Panc1 (cell line): Measurements from ENCODE around the gene TRRAP. TPM values are rescaled to one million over a fixed set of nuclear protein-coding genes. Genes with fewer than 3 reads are reported as not detected.

Source experiments
- ATAC-seq: fragments of 200-7000 bp; cut with Tn5 transposase; 2 replicates; pipeline ENCODE4 v1.9.1; 2020; ENCODE audit warnings: mild to moderate bottlenecking, moderate library complexity
- BruUV-seq: library from RNA; stranded (reverse); fragments of 400-500 nt; replicated peaks from 2 replicates; lab custom pipeline; 2021; lab: Mats Ljungman, UMichigan
- CTCF ChIA-PET: fragments of 300-600 bp; sonication (Branson Sonifier 250); formaldehyde crosslinking; loops from one replicate; lab custom pipeline; 2022; ENCODE audit warnings: antibody characterized with exemption; lab: Charles Lee
- POLR2A ChIA-PET: fragments of 300-600 bp; sonication (Branson Sonifier 250); formaldehyde crosslinking; loops from one replicate; lab custom pipeline; 2022; ENCODE audit warnings: antibody characterized with exemption; lab: Charles Lee
- DNase-seq: peaks from one replicate; pipeline ENCODE4 v3.0.0-alpha.2; 2010; ENCODE audit warnings: low read depth, low spot score
- H3K27ac ChIP-seq: 2 replicates; pipeline ENCODE4 v1.5.1; 2011; ENCODE audit warnings: mild to moderate bottlenecking, low read length, inconsistent platforms
- H3K27me3 ChIP-seq: fragments of 200-500 bp; sonication (Bioruptor generic); 2 replicates; pipeline ENCODE4 v1.6.0; 2014; ENCODE audit warnings: low read length, inconsistent platforms; ENCODE audit not compliant: control insufficient read depth, insufficient read depth
- H3K36me3 ChIP-seq: fragments of 200-500 bp; sonication (Bioruptor generic); 2 replicates; pipeline ENCODE4 v1.5.1; 2014; ENCODE audit warnings: inconsistent platforms, mild to moderate bottlenecking, low read length, moderate library complexity; ENCODE audit not compliant: control insufficient read depth, insufficient read depth
- H3K4me1 ChIP-seq: 2 replicates; pipeline ENCODE4 v1.5.1; 2011; ENCODE audit warnings: inconsistent platforms, mild to moderate bottlenecking, low read length, moderate library complexity; ENCODE audit not compliant: control insufficient read depth, insufficient read depth
- H3K4me3 ChIP-seq, 2 experiments: 2 replicates each; pipeline ENCODE4 v1.5.1; 2011 to 2012; ENCODE audit warnings: low read depth in 2 of 2, low read length in 2 of 2, mild to moderate bottlenecking in 2 of 2, inconsistent platforms in 1 of 2, moderate library complexity in 1 of 2
- H3K9me3 ChIP-seq: fragments of 200-500 bp; sonication (Bioruptor generic); 2 replicates; pipeline ENCODE4 v1.5.1; 2014; ENCODE audit warnings: low read depth, mild to moderate bottlenecking, inconsistent platforms, low read length, moderate library complexity; ENCODE audit not compliant: control insufficient read depth, insufficient read depth
- CTCF ChIP-seq: fragments of 450-650 bp; IDR thresholded peaks from 2 replicates; pipeline ENCODE4 v1.5.1; 2017; ENCODE audit warnings: mild to moderate bottlenecking
- POLR2AphosphoS5 ChIP-seq: IDR thresholded peaks from 2 replicates; pipeline ENCODE4 v1.6.1; 2012; ENCODE audit warnings: mild to moderate bottlenecking, low read depth, low read length, moderate library complexity
- SIN3A ChIP-seq: IDR thresholded peaks from 2 replicates; pipeline ENCODE4 v1.6.1; 2012; ENCODE audit warnings: low read depth, mild to moderate bottlenecking, low read length, moderate library complexity, borderline replicate concordance; ENCODE audit not compliant: insufficient read depth
- TCF7L2 ChIP-seq: IDR thresholded peaks from 2 replicates; pipeline ENCODE4 v1.6.1; 2011; ENCODE audit warnings: mild to moderate bottlenecking, low read depth, low read length, inconsistent platforms
- in situ Hi-C: cut with HindIII; loops from 2 replicates; pipeline ENCODE4 v1.10.0; 2016; ENCODE audit warnings: low sequenced_read_pairs, low pct_unique_long_range_greater_than_20kb
- intact Hi-C: fragments of 100-400 bp; cut with micrococcal nuclease; formaldehyde crosslinking; loops from one replicate; pipeline ENCODE4 v1.10.0; 2022; ENCODE audit not compliant: unreplicated experiment
- total RNA-seq: library from RNA; stranded (reverse); gene quantifications from one replicate; pipeline ENCODE4 v1.2.1, GENCODE V29; 2021; ENCODE audit not compliant: unreplicated experiment
- TF ChIP-seq, protein P1 (sequence below), 2 experiments: IDR thresholded peaks; 2 replicates each; pipeline ENCODE4 v1.6.1; 2011 to 2012; ENCODE audit warnings: low read depth in 2 of 2, control low read depth in 1 of 2, low read length in 1 of 2, mild to moderate bottlenecking in 1 of 2, moderate library complexity in 1 of 2; ENCODE audit not compliant: insufficient read depth in 1 of 2

TRRAP gene
- total RNA-seq, 1 experiment from 2014 or later: 44.9 TPM

- no peak for TF ChIP-seq CTCF
- TF ChIP-seq, protein P1, sequence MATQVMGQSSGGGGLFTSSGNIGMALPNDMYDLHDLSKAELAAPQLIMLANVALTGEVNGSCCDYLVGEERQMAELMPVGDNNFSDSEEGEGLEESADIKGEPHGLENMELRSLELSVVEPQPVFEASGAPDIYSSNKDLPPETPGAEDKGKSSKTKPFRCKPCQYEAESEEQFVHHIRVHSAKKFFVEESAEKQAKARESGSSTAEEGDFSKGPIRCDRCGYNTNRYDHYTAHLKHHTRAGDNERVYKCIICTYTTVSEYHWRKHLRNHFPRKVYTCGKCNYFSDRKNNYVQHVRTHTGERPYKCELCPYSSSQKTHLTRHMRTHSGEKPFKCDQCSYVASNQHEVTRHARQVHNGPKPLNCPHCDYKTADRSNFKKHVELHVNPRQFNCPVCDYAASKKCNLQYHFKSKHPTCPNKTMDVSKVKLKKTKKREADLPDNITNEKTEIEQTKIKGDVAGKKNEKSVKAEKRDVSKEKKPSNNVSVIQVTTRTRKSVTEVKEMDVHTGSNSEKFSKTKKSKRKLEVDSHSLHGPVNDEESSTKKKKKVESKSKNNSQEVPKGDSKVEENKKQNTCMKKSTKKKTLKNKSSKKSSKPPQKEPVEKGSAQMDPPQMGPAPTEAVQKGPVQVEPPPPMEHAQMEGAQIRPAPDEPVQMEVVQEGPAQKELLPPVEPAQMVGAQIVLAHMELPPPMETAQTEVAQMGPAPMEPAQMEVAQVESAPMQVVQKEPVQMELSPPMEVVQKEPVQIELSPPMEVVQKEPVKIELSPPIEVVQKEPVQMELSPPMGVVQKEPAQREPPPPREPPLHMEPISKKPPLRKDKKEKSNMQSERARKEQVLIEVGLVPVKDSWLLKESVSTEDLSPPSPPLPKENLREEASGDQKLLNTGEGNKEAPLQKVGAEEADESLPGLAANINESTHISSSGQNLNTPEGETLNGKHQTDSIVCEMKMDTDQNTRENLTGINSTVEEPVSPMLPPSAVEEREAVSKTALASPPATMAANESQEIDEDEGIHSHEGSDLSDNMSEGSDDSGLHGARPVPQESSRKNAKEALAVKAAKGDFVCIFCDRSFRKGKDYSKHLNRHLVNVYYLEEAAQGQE (IDR thresholded peaks at IDR 0.05; ENCODE audit: insufficient read depth in 1 of 2, low read depth in 2 of 2, low read length in 1 of 2): no peak
- BruUV-seq: no TSS peak
- Histone ChIP-seq H3K4me1 (peaks cover 3% of the 10 kb centered on the region; the same call in 1 of the 2 replicates), H3K4me3 (no peak overlapping the region), H3K9me3 (no peaks in the 10 kb centered on the region), H3K36me3 (0 out of 2 replicates have a peak, but pooled peaks cover 3% of the 10 kb centered on the region), H3K27ac (no peak overlapping the region), H3K27me3 (no peaks in the 10 kb centered on the region)
- POLR2A ChIA-PET: no interaction called here
- no peak for ATAC-seq
- in situ Hi-C loops (no loop called here), intact Hi-C loops (no loop called here)
- no peak for DNase-seq
- CTCF ChIA-PET: no interaction called here
These were observed 142.0 kb downstream of the TRRAP start for GRCh38 chr7:99020413-99020715.

GRCh38 chr7:99021941-99022560 is 143.7 kb downstream of the TRRAP start:
- CTCF ChIA-PET: no interaction called here
- 0 out of 2 replicates have a peak, but pooled peaks cover 3% of the 10 kb centered on the region for H3K36me3 ChIP-seq
- POLR2A ChIA-PET: no interaction called here
- no peak for TF ChIP-seq CTCF
- TF ChIP-seq TCF7L2: no peak
- TF ChIP-seq POLR2AphosphoS5: 0 out of 2 replicates have a peak, but pooled peaks have one; percentile 32
- no peak for TF ChIP-seq SIN3A
- intact Hi-C loops: no loop called here
- H3K27me3 ChIP-seq: no peaks in the 10 kb centered on the region
- ATAC-seq (no peak), DNase-seq (no peak)
- H3K9me3 ChIP-seq: no peaks in the 10 kb centered on the region
- H3K4me1 ChIP-seq: peaks cover 3% of the 10 kb centered on the region; the same call in 1 of the 2 replicates
- H3K27ac ChIP-seq: no peak overlapping the region
- BruUV-seq: no TSS peak
- no peak overlapping the region for H3K4me3 ChIP-seq
- in situ Hi-C loops: no loop called here
